PC-3 (cell line): Measurements from ENCODE around the gene ACVR1B. TPM values are rescaled to one million over a fixed set of nuclear protein-coding genes. Genes with fewer than 3 reads are reported as not detected.

Experiments
- ATAC-seq: fragments of 200-7000 bp; cut with Tn5 transposase; 2 replicates; pipeline ENCODE4 v1.9.1; 2020; ENCODE audit warnings: mild to moderate bottlenecking, moderate library complexity
- BruUV-seq: library from RNA; stranded (reverse); fragments of 400-500 nt; replicated peaks from 2 replicates; lab custom pipeline; 2021; lab: Mats Ljungman, UMichigan
- CTCF ChIA-PET: fragments of 300-600 bp; sonication (Branson Sonifier 250); formaldehyde crosslinking; loops from one replicate; lab custom pipeline; 2022; ENCODE audit warnings: antibody characterized with exemption; lab: Charles Lee
- POLR2A ChIA-PET: fragments of 300-600 bp; sonication (Branson Sonifier 250); formaldehyde crosslinking; loops from one replicate; lab custom pipeline; 2022; ENCODE audit warnings: antibody characterized with exemption; ENCODE audit not compliant: unreplicated experiment; lab: Charles Lee
- DNase-seq: peaks from one replicate; pipeline ENCODE4 v3.0.0-alpha.2; 2015
- H2AFZ ChIP-seq: fragments of 300-600 bp; sonication (generic); 2 replicates; pipeline ENCODE4 v1.6.0; 2016; ENCODE audit warnings: antibody characterized with exemption, low read length
- H3F3A ChIP-seq: fragments of 300-600 bp; sonication (generic); one replicate; pipeline ENCODE4 v1.6.0; 2017; ENCODE audit warnings: antibody characterized with exemption, low read length, control low read depth, mild to moderate bottlenecking; ENCODE audit not compliant: unreplicated experiment
- H3K27ac ChIP-seq: fragments of 300-600 bp; sonication (generic); 2 replicates; pipeline ENCODE4 v1.5.1; 2016; ENCODE audit warnings: mild to moderate bottlenecking, low read length
- H3K27me3 ChIP-seq: fragments of 300-600 bp; sonication (generic); 2 replicates; pipeline ENCODE4 v1.6.1; 2016; ENCODE audit warnings: low read length, mixed read lengths
- H3K36me3 ChIP-seq: fragments of 300-600 bp; sonication (generic); 2 replicates; pipeline ENCODE4 v1.6.1; 2016; ENCODE audit warnings: low read depth, mixed run types, low read length, mixed read lengths
- H3K4me1 ChIP-seq: fragments of 300-600 bp; sonication (generic); 2 replicates; pipeline ENCODE4 v1.5.1; 2016; ENCODE audit warnings: low read length; ENCODE audit not compliant: insufficient read depth
- H3K4me2 ChIP-seq: fragments of 300-600 bp; sonication (generic); 2 replicates; pipeline ENCODE4 v1.6.0; 2016; ENCODE audit warnings: low read length
- H3K4me3 ChIP-seq: fragments of 300-600 bp; sonication (generic); 2 replicates; pipeline ENCODE4 v1.5.1; 2016; ENCODE audit warnings: mild to moderate bottlenecking, low read length, mixed read lengths
- H3K79me2 ChIP-seq: fragments of 300-600 bp; sonication (generic); 2 replicates; pipeline ENCODE4 v1.6.1; 2017; ENCODE audit warnings: low read length, mixed read lengths
- H3K9ac ChIP-seq: fragments of 300-600 bp; sonication (generic); 2 replicates; pipeline ENCODE4 v1.6.0; 2016; ENCODE audit warnings: mild to moderate bottlenecking, low read length
- H3K9me2 ChIP-seq: fragments of 300-600 bp; sonication (generic); replicated peaks from 2 replicates; pipeline ENCODE4 v1.6.1; 2016; ENCODE audit warnings: mixed run types, low read length, mixed read lengths
- H3K9me3 ChIP-seq: fragments of 300-600 bp; sonication (generic); 2 replicates; pipeline ENCODE4 v1.6.1; 2016; ENCODE audit warnings: low read length, mixed read lengths
- H4K20me1 ChIP-seq: fragments of 300-600 bp; sonication (generic); 2 replicates; pipeline ENCODE4 v1.6.1; 2016; ENCODE audit warnings: low read length, mixed read lengths
- EZH2 ChIP-seq: fragments of 300-600 bp; sonication (generic); IDR thresholded peaks from one replicate; pipeline ENCODE4 v1.6.1; 2017; ENCODE audit warnings: antibody characterized with exemption, mild to moderate bottlenecking, low read length; ENCODE audit not compliant: unreplicated experiment
- EZH2phosphoT487 ChIP-seq: fragments of 300-600 bp; sonication (generic); IDR thresholded peaks from 2 replicates; pipeline ENCODE4 v1.6.1; 2018; ENCODE audit warnings: mild to moderate bottlenecking, antibody characterized with exemption, low read length, borderline replicate concordance
- intact Hi-C: fragments of 100-400 bp; cut with micrococcal nuclease; formaldehyde crosslinking; loops from 2 replicates; pipeline ENCODE4 v1.9.0; 2023
- total RNA-seq: library from RNA; depleted of rRNA; stranded (reverse); fragments of >200 nt; gene quantifications from 2 replicates; pipeline ENCODE4 v1.2.3, GENCODE V29; 2014
- TF ChIP-seq, protein P1 (sequence below): fragments of 300-600 bp; sonication (generic); conservative IDR thresholded peaks from 2 replicates; pipeline ENCODE4 v1.5.1; 2017; ENCODE audit warnings: antibody characterized with exemption, low read depth, mild to moderate bottlenecking, low read length

Gene ACVR1B
- total RNA-seq, 1 experiment from 2014 or later, result 9.8 TPM

DNA sequence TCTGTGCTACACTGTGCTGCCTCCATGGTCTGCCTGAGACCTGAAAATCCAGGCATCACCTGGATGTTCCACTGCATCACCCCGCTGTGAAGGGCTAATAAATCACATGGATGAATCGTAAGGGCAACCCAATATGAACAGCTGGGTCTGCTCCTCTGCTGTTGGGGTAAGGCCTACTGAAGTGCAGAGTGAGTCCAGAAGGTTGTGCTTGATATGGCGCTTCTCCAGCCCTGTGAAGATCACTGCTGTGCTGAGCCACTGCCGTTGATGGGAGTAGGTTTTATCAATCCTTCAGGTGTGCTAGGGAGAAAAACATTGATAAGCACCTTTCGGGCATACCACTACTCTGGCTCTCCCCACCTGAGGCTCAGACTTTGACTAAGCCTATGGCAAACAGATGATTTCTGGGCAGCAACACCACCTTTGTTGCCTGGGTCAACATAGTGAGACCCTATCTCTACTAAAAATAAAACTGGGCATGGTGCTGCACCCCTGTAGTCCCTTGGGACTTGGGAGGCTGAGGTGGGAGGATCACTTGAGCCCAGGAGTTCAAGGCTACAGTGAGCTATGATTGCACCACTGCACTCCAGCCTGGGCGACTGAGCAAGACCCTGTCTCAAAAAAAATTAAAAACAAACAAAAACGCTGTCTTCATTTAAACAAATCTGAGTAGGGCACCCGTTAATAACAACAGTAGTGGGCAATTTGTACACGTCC, 42.5 kb upstream of the ACVR1B start:
- Histone ChIP-seq H2AFZ (no peak overlapping the region), H3K4me1 (no peaks in the 10 kb centered on the region), H3K4me3 (no peak overlapping the region), H3K9me2 (no peaks in the 10 kb centered on the region), H3K79me2 (no peaks in the 10 kb centered on the region), H3K9me3 (no peaks in the 10 kb centered on the region), H3F3A (no peaks in the 10 kb centered on the region), H3K27ac (no peak overlapping the region), H3K36me3 (no peaks in the 10 kb centered on the region), H3K4me2 (no peak overlapping the region), H3K27me3 (no peaks in the 10 kb centered on the region), H3K9ac (no peak overlapping the region), H4K20me1 (no peaks in the 10 kb centered on the region)
- BruUV-seq, result no TSS peak
- POLR2A ChIA-PET, result no interaction called here
- CTCF ChIA-PET, result no interaction called here
- no peak for DNase-seq
- intact Hi-C loops, result no loop called here
- TF ChIP-seq, protein P1, sequence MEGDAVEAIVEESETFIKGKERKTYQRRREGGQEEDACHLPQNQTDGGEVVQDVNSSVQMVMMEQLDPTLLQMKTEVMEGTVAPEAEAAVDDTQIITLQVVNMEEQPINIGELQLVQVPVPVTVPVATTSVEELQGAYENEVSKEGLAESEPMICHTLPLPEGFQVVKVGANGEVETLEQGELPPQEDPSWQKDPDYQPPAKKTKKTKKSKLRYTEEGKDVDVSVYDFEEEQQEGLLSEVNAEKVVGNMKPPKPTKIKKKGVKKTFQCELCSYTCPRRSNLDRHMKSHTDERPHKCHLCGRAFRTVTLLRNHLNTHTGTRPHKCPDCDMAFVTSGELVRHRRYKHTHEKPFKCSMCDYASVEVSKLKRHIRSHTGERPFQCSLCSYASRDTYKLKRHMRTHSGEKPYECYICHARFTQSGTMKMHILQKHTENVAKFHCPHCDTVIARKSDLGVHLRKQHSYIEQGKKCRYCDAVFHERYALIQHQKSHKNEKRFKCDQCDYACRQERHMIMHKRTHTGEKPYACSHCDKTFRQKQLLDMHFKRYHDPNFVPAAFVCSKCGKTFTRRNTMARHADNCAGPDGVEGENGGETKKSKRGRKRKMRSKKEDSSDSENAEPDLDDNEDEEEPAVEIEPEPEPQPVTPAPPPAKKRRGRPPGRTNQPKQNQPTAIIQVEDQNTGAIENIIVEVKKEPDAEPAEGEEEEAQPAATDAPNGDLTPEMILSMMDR, result no peak
- no peak for TF ChIP-seq EZH2phosphoT487
- TF ChIP-seq EZH2, result no peak
- no peak for ATAC-seq

DNA sequence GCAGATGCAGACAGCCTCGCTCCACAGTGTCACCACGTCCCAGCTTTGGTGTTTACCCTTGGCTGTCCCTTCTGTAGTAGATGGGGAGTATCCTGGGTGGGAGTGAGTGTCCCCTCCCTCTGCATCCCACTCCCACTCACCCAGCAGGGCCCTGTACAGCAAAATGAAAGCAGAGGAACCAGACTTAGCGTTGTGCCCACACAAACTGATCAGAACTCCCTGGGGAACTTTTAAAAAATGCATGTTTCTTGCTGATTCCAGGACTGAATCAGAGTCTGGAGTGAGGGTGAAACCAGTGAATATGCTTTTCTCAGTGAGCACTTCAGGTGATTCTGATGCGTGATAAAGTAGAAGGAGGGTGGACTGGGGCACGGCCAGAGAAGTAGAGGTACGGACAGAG, 41.3 kb upstream of the ACVR1B start:
- DNase-seq, result no peak
- Histone ChIP-seq H3F3A (no peaks in the 10 kb centered on the region), H3K27ac (no peak overlapping the region), H3K4me3 (no peak overlapping the region), H3K79me2 (no peaks in the 10 kb centered on the region), H3K4me1 (no peaks in the 10 kb centered on the region), H2AFZ (no peak overlapping the region), H3K4me2 (no peak overlapping the region), H4K20me1 (no peaks in the 10 kb centered on the region), H3K9me3 (no peaks in the 10 kb centered on the region), H3K9me2 (no peaks in the 10 kb centered on the region), H3K9ac (no peak overlapping the region), H3K27me3 (no peaks in the 10 kb centered on the region), H3K36me3 (no peaks in the 10 kb centered on the region)
- TF ChIP-seq EZH2phosphoT487 (no peak), EZH2 (no peak)
- TF ChIP-seq, protein P1, result no peak
- no TSS peak for BruUV-seq
- no peak for ATAC-seq
- ChIA-PET POLR2A (no interaction called here), CTCF (no interaction called here)
- intact Hi-C loops, result no loop called here

DNA sequence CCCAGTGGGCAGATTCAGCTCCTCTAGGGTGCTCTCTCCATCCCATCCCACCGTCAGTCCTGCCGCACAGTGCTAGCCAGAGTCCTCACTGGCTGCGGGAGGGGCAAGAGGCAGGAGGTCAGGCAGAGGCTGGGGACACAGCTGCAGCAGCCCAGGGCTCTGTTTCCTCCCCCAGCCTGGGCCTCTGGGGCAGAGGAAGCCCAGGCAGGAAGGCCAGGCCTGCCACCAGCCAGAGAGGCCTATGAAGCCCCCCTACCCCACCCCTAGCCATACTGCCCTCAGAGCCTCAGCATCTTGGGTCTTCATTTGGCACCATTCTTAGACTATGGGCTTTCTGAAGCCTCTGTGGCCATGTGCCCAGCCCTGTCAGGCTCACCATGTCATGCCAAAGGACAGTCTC, 40.8 kb upstream of the ACVR1B start:
- intact Hi-C loops, result no loop called here
- CTCF ChIA-PET, result no interaction called here
- H3K4me3 ChIP-seq, result no peak overlapping the region
- H3K36me3 ChIP-seq, result no peaks in the 10 kb centered on the region
- POLR2A ChIA-PET, result no interaction called here
- H4K20me1 ChIP-seq, result no peaks in the 10 kb centered on the region
- ATAC-seq (no peak), DNase-seq (no peak)
- no peaks in the 10 kb centered on the region for H3K9me3 ChIP-seq
- no TSS peak for BruUV-seq
- no peak overlapping the region for H3K9ac ChIP-seq
- TF ChIP-seq EZH2phosphoT487 (no peak), EZH2 (no peak)
- TF ChIP-seq, protein P1, result no peak
- no peaks in the 10 kb centered on the region for H3K4me1 ChIP-seq
- H3F3A ChIP-seq, result no peaks in the 10 kb centered on the region
- no peak overlapping the region for H2AFZ ChIP-seq
- no peak overlapping the region for H3K27ac ChIP-seq
- no peak overlapping the region for H3K4me2 ChIP-seq
- no peaks in the 10 kb centered on the region for H3K9me2 ChIP-seq
- H3K27me3 ChIP-seq, result no peaks in the 10 kb centered on the region
- no peaks in the 10 kb centered on the region for H3K79me2 ChIP-seq
